ENCODE results near the gene BAHCC1. TPM values are rescaled to one million over a fixed set of nuclear protein-coding genes. Genes with fewer than 3 reads are reported as not detected.
A peak's percentile ranks its signal among the peaks of the same experiment; 100 is the strongest.

Gene BAHCC1
- total RNA-seq, 1 donor from 2014 or later = 4.8 TPM

DNA sequence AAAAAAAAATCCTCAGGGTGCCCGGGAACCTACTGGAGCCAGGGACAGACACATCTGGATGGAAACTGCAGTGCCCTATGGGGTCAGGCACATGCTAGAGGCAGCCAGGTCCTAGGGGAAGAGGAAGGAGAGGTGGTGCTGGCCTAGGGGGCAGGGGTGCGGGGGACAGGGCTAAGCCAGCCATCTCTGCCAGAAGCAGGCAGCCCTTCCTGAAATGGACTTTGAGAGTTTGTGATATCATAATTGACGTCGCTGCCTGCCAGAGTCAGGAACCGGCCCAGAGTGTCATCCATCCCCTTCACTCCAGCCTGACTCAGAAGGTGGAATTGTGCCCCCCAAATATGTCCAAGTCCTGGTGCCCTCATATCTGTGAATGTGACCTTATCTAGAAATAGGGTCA, 25.0 kb upstream of the BAHCC1 start:
- H3K4me3 ChIP-seq (ENCODE audit: low read depth, low read length) = no peak overlapping the region
- no peak for DNase-seq (ENCODE audit: low read depth)
- TF ChIP-seq, protein P1, sequence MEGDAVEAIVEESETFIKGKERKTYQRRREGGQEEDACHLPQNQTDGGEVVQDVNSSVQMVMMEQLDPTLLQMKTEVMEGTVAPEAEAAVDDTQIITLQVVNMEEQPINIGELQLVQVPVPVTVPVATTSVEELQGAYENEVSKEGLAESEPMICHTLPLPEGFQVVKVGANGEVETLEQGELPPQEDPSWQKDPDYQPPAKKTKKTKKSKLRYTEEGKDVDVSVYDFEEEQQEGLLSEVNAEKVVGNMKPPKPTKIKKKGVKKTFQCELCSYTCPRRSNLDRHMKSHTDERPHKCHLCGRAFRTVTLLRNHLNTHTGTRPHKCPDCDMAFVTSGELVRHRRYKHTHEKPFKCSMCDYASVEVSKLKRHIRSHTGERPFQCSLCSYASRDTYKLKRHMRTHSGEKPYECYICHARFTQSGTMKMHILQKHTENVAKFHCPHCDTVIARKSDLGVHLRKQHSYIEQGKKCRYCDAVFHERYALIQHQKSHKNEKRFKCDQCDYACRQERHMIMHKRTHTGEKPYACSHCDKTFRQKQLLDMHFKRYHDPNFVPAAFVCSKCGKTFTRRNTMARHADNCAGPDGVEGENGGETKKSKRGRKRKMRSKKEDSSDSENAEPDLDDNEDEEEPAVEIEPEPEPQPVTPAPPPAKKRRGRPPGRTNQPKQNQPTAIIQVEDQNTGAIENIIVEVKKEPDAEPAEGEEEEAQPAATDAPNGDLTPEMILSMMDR (conservative IDR thresholded peaks at IDR 0.05; ENCODE audit: low read depth, low read length) = no peak

DNA sequence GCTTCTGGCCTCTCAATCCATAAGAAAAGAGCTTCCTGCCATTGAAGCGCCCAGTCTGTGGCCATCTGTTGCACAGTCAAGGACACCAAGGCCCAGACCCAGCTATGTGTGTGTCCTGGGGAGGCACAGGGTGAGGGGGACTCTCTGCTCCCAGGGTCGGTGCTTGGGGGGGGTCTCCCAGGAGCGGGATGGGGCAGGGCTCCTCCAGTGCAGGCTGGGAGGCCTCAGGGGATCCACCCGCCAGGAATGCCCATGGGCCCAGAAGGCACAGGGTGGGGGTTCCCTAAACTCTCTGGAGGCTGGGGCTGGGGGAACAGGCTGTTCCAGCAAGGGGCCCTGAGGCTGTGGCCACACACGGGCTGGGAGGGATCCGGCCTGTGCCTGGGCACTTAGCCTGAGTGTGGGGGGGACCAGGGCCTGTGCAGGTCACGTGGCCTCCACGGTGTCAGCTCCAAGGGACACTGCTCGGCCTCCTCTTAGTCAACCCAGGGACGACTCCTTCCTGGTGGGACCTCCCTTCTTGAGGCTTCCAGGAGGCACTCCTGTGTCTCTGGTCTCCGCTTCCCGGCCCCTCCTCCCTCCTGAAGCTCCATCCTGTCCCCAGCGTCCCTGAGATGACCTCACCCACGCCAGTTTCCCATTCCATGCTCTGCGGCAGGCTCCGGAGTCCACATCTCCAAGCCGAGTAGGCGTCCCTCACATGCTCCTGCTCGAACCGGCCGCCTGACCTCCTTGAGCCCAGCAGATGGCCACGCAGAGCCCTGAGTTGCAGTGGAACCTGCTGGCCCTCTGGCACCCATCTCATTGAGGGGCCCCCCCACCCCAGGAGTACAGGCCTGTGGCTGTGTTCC, 23.1 kb upstream of the BAHCC1 start:
- no peak for DNase-seq (ENCODE audit: low read depth)
- H3K4me3 ChIP-seq (ENCODE audit: low read depth, low read length) = no peak overlapping the region
- TF ChIP-seq, protein P1 (conservative IDR thresholded peaks at IDR 0.05; ENCODE audit: low read depth, low read length) = peak; percentile 42

DNA sequence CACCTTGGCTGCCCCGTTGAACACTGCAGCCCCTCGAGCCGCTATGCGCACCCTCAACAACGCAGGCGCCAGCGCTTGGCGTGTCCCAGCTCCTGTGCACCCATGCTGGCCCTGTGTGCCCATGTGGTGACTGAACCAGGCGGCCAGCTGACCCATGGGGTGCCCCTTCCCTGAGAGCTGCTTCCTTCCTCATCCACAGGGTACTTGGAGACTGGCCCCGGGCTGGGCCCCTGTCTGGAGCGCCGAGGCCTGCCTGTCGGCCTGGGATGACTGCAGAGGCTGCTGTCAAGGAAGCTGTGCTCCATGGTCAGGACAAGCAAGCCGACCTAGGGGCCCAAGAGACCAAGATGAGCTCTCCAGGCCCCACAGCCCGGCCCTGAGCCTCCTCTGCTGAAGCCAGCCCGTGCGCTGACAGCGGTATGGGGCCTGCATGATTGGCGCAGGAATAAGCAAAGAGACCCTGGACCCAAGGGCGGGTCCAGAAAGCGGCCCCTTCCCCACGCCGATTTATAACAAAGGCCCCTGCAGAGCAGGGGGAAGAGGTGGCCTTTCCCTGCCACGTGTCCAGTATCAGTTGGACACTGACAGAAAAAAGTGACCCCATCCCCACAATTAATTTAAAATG, 21.6 kb upstream of the BAHCC1 start:
- TF ChIP-seq, protein P1 (conservative IDR thresholded peaks at IDR 0.05; ENCODE audit: low read depth, low read length) = no peak
- H3K4me3 ChIP-seq (ENCODE audit: low read depth, low read length) = no peak overlapping the region
- DNase-seq (ENCODE audit: low read depth) = no peak

DNA sequence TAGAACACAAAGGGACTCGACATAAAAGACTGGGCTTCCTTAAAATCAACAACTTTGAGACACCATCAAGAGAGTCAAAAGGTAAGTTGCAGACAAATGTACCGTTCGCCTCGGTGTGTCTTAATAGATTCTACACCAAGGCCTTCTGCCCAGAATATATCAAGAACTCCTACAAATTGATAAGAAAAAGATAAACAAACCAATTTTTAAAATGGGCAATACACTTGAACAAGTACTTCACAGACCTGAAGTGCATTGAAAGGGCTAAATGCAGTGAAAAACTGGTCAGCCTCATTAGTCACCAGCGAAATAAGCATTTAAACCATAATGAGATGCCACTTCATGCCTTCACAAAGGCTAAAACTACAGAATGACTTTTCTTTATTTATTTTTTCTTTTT, 20.4 kb upstream of the BAHCC1 start:
- no peak for DNase-seq (ENCODE audit: low read depth)
- TF ChIP-seq, protein P1 (conservative IDR thresholded peaks at IDR 0.05; ENCODE audit: low read depth, low read length) = no peak
- no peak overlapping the region for H3K4me3 ChIP-seq (ENCODE audit: low read depth, low read length)

DNA sequence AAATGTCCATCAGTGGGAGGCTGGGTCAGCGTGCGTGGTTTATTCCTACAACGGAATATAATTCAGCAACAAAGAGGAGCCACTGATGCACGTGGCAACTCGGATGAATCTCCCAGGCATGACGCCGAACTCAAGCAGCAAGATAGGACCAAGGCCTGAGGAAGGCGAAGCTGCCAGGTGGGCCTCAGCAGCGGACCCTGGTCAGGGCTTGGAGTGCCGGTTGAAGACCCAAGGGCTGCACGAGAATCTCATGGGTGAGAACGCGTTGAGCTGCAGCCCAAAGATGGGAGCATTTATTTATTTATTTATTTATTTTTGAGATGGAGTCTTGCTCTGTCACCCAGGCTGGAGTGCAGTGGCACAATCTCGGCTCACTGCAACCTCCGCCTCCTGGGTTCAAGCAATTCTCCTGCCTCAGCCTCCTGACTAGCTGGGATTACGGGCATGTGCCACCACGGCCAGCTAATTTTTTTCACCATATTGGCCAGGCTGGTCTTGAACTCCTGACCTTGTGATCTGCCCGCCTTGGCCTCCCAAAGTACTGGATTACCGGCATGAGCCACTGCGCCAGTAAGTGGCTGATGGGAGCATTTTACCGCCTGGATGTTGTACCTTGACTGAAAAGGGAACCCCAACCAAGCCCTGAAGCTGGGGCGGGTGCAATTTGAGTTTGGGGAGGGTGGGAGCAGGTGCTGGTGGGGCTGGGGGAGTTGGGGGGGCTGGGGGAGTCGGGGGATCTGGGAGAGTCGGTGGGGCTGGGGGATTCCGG, 18.1 kb upstream of the BAHCC1 start:
- TF ChIP-seq, protein P1 (conservative IDR thresholded peaks at IDR 0.05; ENCODE audit: low read depth, low read length) = no peak
- DNase-seq (ENCODE audit: low read depth) = no peak
- no peak overlapping the region for H3K4me3 ChIP-seq (ENCODE audit: low read depth, low read length)

DNA sequence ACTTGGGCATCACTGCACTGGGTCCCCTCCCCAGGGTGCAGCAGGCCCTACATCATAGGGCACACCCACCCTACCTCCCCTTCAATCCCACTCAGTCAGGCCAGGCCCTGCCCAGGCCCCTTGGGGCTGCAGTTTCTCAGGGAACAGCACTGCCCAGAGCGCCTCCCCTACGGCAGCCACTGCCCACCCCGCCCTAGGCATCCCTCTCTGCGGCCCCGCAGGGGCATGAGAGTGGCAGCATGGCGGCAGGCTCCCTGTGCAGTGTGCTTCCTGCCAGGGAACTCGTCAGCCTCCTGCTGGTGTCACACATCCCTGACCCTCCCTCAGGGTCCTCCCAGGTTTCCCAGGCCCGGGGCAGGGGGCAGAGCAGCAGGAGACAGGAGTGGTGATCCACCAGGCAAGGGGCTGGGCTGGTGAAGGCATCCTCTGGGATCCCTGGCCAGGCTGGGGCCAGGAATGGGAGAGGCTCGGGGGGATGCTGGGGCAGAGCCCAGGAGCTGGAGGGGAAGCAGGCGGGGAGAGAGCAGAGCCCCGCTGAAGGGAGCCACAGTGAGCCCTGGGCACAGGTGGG, 16.2 kb upstream of the BAHCC1 start:
- TF ChIP-seq, protein P1 (conservative IDR thresholded peaks at IDR 0.05; ENCODE audit: low read depth, low read length) = no peak
- no peak overlapping the region for H3K4me3 ChIP-seq (ENCODE audit: low read depth, low read length)
- DNase-seq (ENCODE audit: low read depth) = no peak

Data from epithelial cell of proximal tubule (primary cell).